GM12864 (cell line): ENCODE data around the gene CACNB2.
"Not testable (repeated sequence)": the region's sequence is repeated elsewhere in the genome, so short reads cannot be mapped to it uniquely, and the experiment has no call there.

Experiments
- DNase-seq: peaks from one replicate; pipeline ENCODE4 v3.0.0-alpha.2; 2011; ENCODE audit warnings: low read depth
- H3K4me3 ChIP-seq: 2 replicates; pipeline ENCODE4 v1.5.1; 2011; ENCODE audit warnings: mild to moderate bottlenecking, low read depth, low read length, control low read depth
- CTCF ChIP-seq: IDR thresholded peaks from 2 replicates; pipeline ENCODE4 v1.5.1; 2011; ENCODE audit warnings: low read depth, mild to moderate bottlenecking, moderate library complexity, low read length, control low read depth, inconsistent platforms; ENCODE audit errors: missing control alignments

The CACNB2 gene

GRCh38 chr10:18178854-18179483 is 38.7 kb downstream of the CACNB2 start:
- H3K4me3 ChIP-seq, result no peak overlapping the region
- TF ChIP-seq CTCF, result no peak
- DNase-seq, result no peak

GRCh38 chr10:18179891-18180290 is 39.7 kb downstream of the CACNB2 start:
- DNase-seq, result no peak
- H3K4me3 ChIP-seq, result no peak overlapping the region
- TF ChIP-seq CTCF, result no peak

GRCh38 chr10:18181382-18181781 is 41.2 kb downstream of the CACNB2 start:
- H3K4me3 ChIP-seq, DNase-seq: not testable (repeated sequence)

GRCh38 chr10:18185621-18186020 is 45.4 kb downstream of the CACNB2 start:
- TF ChIP-seq CTCF, result no peak
- H3K4me3 ChIP-seq, result no peak overlapping the region
- no peak for DNase-seq

- DNase-seq, result no peak
- no peak for TF ChIP-seq CTCF
- H3K4me3 ChIP-seq, result no peak overlapping the region
Measured at GRCh38 chr10:18190840-18191239, 50.6 kb downstream of the CACNB2 start.

- TF ChIP-seq CTCF, result no peak
- DNase-seq, result no peak
- no peak overlapping the region for H3K4me3 ChIP-seq
Measured at GRCh38 chr10:18194634-18195033, 54.4 kb downstream of the CACNB2 start.

GRCh38 chr10:18195060-18195799 is 55.0 kb downstream of the CACNB2 start:
- no peak overlapping the region for H3K4me3 ChIP-seq
- no peak for DNase-seq
- TF ChIP-seq CTCF, result no peak
